ENCODE measurements around the gene DDX24. TPM values are rescaled to one million over a fixed set of nuclear protein-coding genes. Genes with fewer than 3 reads are reported as not detected.

The DDX24 gene
- total and polyA plus RNA-seq, 9 of the 15 experiments (the other 6 are each of a cell fraction or from before 2014, with no cell fraction given) = 82.4 to 175 (median 122) TPM

GRCh38 chr14:94080621-94081385 is at the start of gene DDX24, which contains the start of gene IFI27L1 (continued):
- TF ChIP-seq CBX1 (IDR thresholded peaks at IDR 0.05; ENCODE audit: low read depth) (no peak), MEF2A (IDR thresholded peaks at IDR 0.05; ENCODE audit: control insufficient read depth, low read depth, low read length) (no peak), HINFP (tag; conservative IDR thresholded peaks at IDR 0.05; ENCODE audit: low read depth) (no peak), CHD1 (IDR thresholded peaks at IDR 0.05; ENCODE audit: low read length) (no peak), ETV5 (CRISPR knock-in tag; IDR thresholded peaks at IDR 0.05; ENCODE audit: low read depth) (no peak), ZNF79 (CRISPR knock-in tag; IDR thresholded peaks at IDR 0.05; ENCODE audit: low read depth) (no peak), RAD51 (IDR thresholded peaks at IDR 0.05; ENCODE audit: borderline replicate concordance, low read depth) (no peak), NFE2L1 (tag; IDR thresholded peaks at IDR 0.05; ENCODE audit: borderline replicate concordance, low read depth) (no peak), DLX4 (CRISPR knock-in tag; IDR thresholded peaks at IDR 0.05) (no peak), MAZ (CRISPR knock-in tag; conservative IDR thresholded peaks at IDR 0.05 in 1 of 2, IDR thresholded peaks at IDR 0.05 in 1 of 2) (no peak), RBM34 (IDR thresholded peaks at IDR 0.05; ENCODE audit: borderline replicate concordance, insufficient read depth, low read length) (no peak), SP1 (CRISPR knock-in tag; IDR thresholded peaks at IDR 0.05) (peak; percentile 48), E4F1 (CRISPR knock-in tag; IDR thresholded peaks at IDR 0.05; ENCODE audit: borderline replicate concordance) (no peak), FOXO4 (CRISPR knock-in tag; IDR thresholded peaks at IDR 0.05) (no peak), ATF2 (CRISPR knock-in tag; IDR thresholded peaks at IDR 0.05) (no peak)
